ENCODE measurements around the gene ZC3H7B. TPM values are rescaled to one million over a fixed set of nuclear protein-coding genes. Genes with fewer than 3 reads are reported as not detected.

ZC3H7B gene
- total and polyA plus RNA-seq, 2 experiments from 2014 or later: 5.7 to 61.5 TPM

GRCh38 chr22:41330169-41330568 lies 28.8 kb downstream of the ZC3H7B start:
- no peaks in the 10 kb centered on the region for H3K9me2 ChIP-seq (ENCODE audit: insufficient read depth)
- no peak overlapping the region for H3K4me3 Mint-ChIP-seq
- H3K4me1 ChIP-seq (ENCODE audit: insufficient read depth): no peaks in the 10 kb centered on the region
- no peak overlapping the region for H3K4me2 ChIP-seq
- no peaks in the 10 kb centered on the region for H3K79me2 ChIP-seq (replicated peaks; ENCODE audit: insufficient read depth)
- H3F3A ChIP-seq (replicated peaks; ENCODE audit: low read depth): no peaks in the 10 kb centered on the region
- ATAC-seq: no peak
- peaks cover 59% of the 10 kb centered on the region for H3K36me3 Mint-ChIP-seq (ENCODE audit: low read depth)
- H3K4me1 Mint-ChIP-seq: peaks cover 2% of the 10 kb centered on the region; the same call in 1 of the 3 replicates
- TF ChIP-seq ETS1 (IDR thresholded peaks at IDR 0.05) (no peak), POLR2AphosphoS5 (IDR thresholded peaks at IDR 0.05; ENCODE audit: low read depth) (no peak), ZNF114 (CRISPR knock-in tag; IDR thresholded peaks at IDR 0.05) (no peak), STAT1 (IDR thresholded peaks at IDR 0.05; ENCODE audit: unreplicated experiment) (no peak)
- no peak overlapping the region for H3K4me3 ChIP-seq
- H2AFZ ChIP-seq: no peak overlapping the region
- H3K27ac Mint-ChIP-seq: no peak overlapping the region
- no peak for DNase-seq (ENCODE audit: low spot score)
- peaks cover 7% of the 10 kb centered on the region; the same call in 1 of the 2 replicates for H3K36me3 ChIP-seq (ENCODE audit: insufficient read depth)
- peaks cover 3% of the 10 kb centered on the region for H3K27me3 Mint-ChIP-seq (ENCODE audit: insufficient read depth, low read depth, poor library complexity)
- H3K27ac ChIP-seq (ENCODE audit: low read depth): no peak overlapping the region
- no peaks in the 10 kb centered on the region; the same call in none of the 2 replicates for H4K20me1 ChIP-seq (replicated peaks; ENCODE audit: insufficient read depth)
- no peaks in the 10 kb centered on the region for H3K27me3 ChIP-seq (ENCODE audit: insufficient read depth)
- no peaks in the 10 kb centered on the region for H3K9me3 Mint-ChIP-seq

- Histone ChIP-seq H3K79me2 (replicated peaks; ENCODE audit: insufficient read depth) (no peaks in the 10 kb centered on the region), H4K20me1 (replicated peaks; ENCODE audit: insufficient read depth) (peaks cover 5% of the 10 kb centered on the region), H3K27me3 (ENCODE audit: insufficient read depth) (no peaks in the 10 kb centered on the region), H3K27ac (ENCODE audit: low read depth) (peak overlapping the region; percentile 81; the same call in 1 of the 2 replicates), H3K36me3 (ENCODE audit: insufficient read depth) (peaks cover 7% of the 10 kb centered on the region; the same call in 1 of the 2 replicates), H3K4me3 (no peak overlapping the region), H3K4me2 (no peak overlapping the region), H3K9me2 (ENCODE audit: insufficient read depth) (no peaks in the 10 kb centered on the region), H2AFZ (no peak overlapping the region), H3F3A (replicated peaks; ENCODE audit: low read depth) (no peaks in the 10 kb centered on the region), H3K4me1 (ENCODE audit: insufficient read depth) (no peaks in the 10 kb centered on the region)
- Mint-ChIP-seq H3K36me3 (ENCODE audit: low read depth) (peaks cover 49% of the 10 kb centered on the region), H3K9me3 (no peaks in the 10 kb centered on the region), H3K4me1 (peaks cover 2% of the 10 kb centered on the region; the same call in 1 of the 3 replicates), H3K27me3 (ENCODE audit: insufficient read depth, low read depth, poor library complexity) (peaks cover 3% of the 10 kb centered on the region), H3K27ac (no peak overlapping the region), H3K4me3 (no peak overlapping the region)
- ATAC-seq (no peak), DNase-seq (ENCODE audit: low spot score) (no peak)
- TF ChIP-seq ETS1 (IDR thresholded peaks at IDR 0.05) (no peak), CTCF (conservative IDR thresholded peaks at IDR 0.05; ENCODE audit: low read depth in 2 of 2) (no peak), JUNB (IDR thresholded peaks at IDR 0.05; ENCODE audit: unreplicated experiment) (no peak), ZNF114 (CRISPR knock-in tag; IDR thresholded peaks at IDR 0.05) (no peak), NANOG (IDR thresholded peaks at IDR 0.05; ENCODE audit: borderline replicate concordance) (no peak), ZNF462 (CRISPR knock-in tag; IDR thresholded peaks at IDR 0.05) (no peak), CREB1 (CRISPR knock-in tag; IDR thresholded peaks at IDR 0.05; ENCODE audit: low read depth) (no peak), EZH2 (IDR thresholded peaks at IDR 0.05; ENCODE audit: low read depth, unreplicated experiment) (no peak), ZNF331 (CRISPR knock-in tag; IDR thresholded peaks at IDR 0.05; ENCODE audit: low read depth) (no peak)
Measured at GRCh38 chr22:41332217-41332939, 31.1 kb downstream of the ZC3H7B start.
